ENCODE results near the gene TMEM161A. TPM values are rescaled to one million over a fixed set of nuclear protein-coding genes. Genes with fewer than 3 reads are reported as not detected.
"Not testable (repeated sequence)": the region's sequence is repeated elsewhere in the genome, so short reads cannot be mapped to it uniquely, and the experiment has no call there.

The TMEM161A gene
- total RNA-seq, 1 donor from 2014 or later: 40.7 TPM

DNA sequence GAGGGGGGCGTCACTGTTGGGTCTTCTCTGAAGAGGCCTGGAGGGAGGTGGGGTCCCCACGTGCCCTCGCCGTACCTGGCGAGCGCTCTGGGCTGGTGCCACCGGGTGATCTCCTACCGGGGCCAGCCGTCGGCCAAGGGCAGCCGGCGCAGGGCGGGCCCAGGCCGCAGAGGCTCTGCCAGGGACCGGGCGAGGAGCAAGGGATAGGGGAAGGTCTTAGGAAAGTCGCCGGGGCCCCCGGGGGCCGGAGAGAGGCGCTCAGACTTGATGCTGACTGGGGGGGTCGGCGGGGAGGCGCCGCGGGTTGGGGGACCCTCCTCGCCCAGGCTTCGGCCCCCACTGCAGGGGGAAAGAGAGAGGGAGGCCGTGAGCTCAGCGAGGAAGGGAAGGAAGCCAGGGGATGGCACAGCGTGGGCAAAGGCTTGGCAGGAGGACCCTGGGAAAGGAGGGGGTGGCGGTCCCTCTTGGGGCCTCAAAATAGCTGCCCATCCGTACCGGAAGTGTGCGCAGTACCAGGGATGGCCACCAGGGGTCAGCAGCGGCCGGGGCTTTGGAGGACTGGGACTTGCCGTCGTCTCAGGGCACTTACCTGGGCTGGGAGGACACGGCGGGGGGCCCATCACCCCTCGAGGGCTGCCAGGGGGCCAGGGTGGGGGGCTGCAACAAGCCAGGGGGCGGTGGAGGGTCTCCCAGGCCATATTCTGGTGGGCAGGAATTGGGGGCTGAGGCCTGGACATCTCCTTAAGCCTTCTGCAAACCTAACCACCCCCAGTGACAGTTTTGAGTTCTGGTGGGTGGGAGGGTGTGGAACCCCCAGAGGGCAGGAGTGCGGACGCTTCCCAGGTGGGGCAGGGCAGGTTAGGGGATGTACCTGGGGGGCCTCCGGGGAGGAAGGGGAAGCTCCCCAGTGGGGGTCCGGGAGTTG, 7.7 kb upstream of the TMEM161A start:
- no peak overlapping the region for H3K27ac Mint-ChIP-seq
- H3K4me3 Mint-ChIP-seq: no peak overlapping the region
- no peaks in the 10 kb centered on the region for H3K9me3 Mint-ChIP-seq
- intact Hi-C loops (cut with micrococcal nuclease): loop anchor here (1.0 to 5.0 kb wide), 4 partner anchors 29 to 216 kb away; partner anchors contain the start of genes MAU2 and SUGP1
- H3K27me3 Mint-ChIP-seq: no peaks in the 10 kb centered on the region
- H3K36me3 Mint-ChIP-seq (ENCODE audit: low read depth): peaks cover 11% of the 10 kb centered on the region
- peak; percentile 97 for DNase-seq
- peaks cover 2% of the 10 kb centered on the region for H3K4me1 Mint-ChIP-seq

- peak overlapping the region; percentile 45 for H3K27ac Mint-ChIP-seq
- H3K9me3 Mint-ChIP-seq: no peaks in the 10 kb centered on the region
- H3K4me3 Mint-ChIP-seq: no peak overlapping the region
- no peaks in the 10 kb centered on the region for H3K27me3 Mint-ChIP-seq
- no peak for DNase-seq
- peaks cover 11% of the 10 kb centered on the region for H3K36me3 Mint-ChIP-seq (ENCODE audit: low read depth)
- intact Hi-C loops (cut with micrococcal nuclease): loop anchor here (5.0 kb wide), 1 partner anchor 217 kb away; no protein-coding TSS in a partner anchor
- H3K4me1 Mint-ChIP-seq: peaks cover 2% of the 10 kb centered on the region
Measured at GRCh38 chr19:19145281-19145680, 7.0 kb upstream of the TMEM161A start.

GRCh38 chr19:19142347-19142746, 4.1 kb upstream of the TMEM161A start:
- no peak overlapping the region for H3K27ac Mint-ChIP-seq
- DNase-seq: no peak
- H3K9me3 Mint-ChIP-seq: no peaks in the 10 kb centered on the region
- H3K4me3 Mint-ChIP-seq: no peak overlapping the region
- intact Hi-C loops (cut with micrococcal nuclease): no loop called here
- H3K36me3 Mint-ChIP-seq (ENCODE audit: low read depth): peaks cover 3% of the 10 kb centered on the region
- H3K27me3 Mint-ChIP-seq: no peaks in the 10 kb centered on the region
- H3K4me1 Mint-ChIP-seq: peaks cover 14% of the 10 kb centered on the region

DNA sequence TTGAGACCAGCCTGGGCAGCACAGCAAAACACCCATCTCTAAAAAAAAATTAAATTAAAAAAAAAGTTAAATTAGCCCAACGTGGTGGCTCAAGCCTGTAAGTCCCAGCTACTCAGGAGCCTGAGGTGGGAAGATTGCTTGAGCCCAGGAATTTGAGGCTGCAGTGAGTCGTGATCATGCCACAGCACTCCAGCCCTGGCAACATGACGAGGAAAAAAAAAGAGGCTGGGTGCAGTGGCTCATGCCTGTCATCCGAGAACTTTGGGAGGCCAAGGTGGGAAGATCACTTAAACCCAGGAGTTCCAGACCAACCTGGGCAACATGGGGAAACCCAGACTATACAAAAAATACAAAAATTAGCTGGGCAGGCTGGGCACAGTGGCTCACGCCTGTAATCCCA, 2.2 kb upstream of the TMEM161A start:
- no peaks in the 10 kb centered on the region for H3K9me3 Mint-ChIP-seq
- H3K27me3 Mint-ChIP-seq: no peaks in the 10 kb centered on the region
- intact Hi-C loops (cut with micrococcal nuclease): no loop called here
- H3K36me3 Mint-ChIP-seq (ENCODE audit: low read depth): peaks cover 3% of the 10 kb centered on the region
- no peak overlapping the region for H3K27ac Mint-ChIP-seq
- no peak for DNase-seq
- no peak overlapping the region for H3K4me3 Mint-ChIP-seq
- peaks cover 20% of the 10 kb centered on the region for H3K4me1 Mint-ChIP-seq

DNA sequence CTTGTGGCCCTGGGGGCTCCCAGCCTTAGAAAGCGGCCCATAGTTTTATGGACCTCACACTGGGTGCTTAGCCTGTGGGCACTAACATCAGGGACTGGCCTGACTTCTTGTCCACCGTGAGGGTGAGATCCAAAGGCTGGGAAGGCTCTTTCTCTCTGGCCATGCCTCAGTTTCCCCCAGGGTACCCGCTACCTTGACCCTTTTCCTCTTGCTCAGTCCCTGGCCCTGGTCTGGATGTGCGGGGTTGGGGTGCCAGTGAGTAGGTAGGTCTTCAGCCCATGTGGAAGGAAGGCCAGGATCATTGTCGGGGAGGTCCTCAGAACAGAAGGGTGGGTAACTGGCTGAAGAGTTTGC, 1.6 kb upstream of the TMEM161A start:
- peaks cover 4% of the 10 kb centered on the region for H3K36me3 Mint-ChIP-seq (ENCODE audit: low read depth)
- no peak for DNase-seq

GRCh38 chr19:19137556-19138108, 646 bp downstream of the TMEM161A start:
- Mint-ChIP-seq H3K27ac (peak overlapping the region; percentile 98), H3K4me3 (peak overlapping the region; percentile 99), H3K9me3 (no peaks in the 10 kb centered on the region), H3K36me3 (ENCODE audit: low read depth) (peaks cover 14% of the 10 kb centered on the region), H3K27me3 (no peaks in the 10 kb centered on the region), H3K4me1 (peaks cover 21% of the 10 kb centered on the region)
- intact Hi-C loops (cut with micrococcal nuclease): loop anchor here (2.0 kb wide), 3 partner anchors 65 to 105 kb away; partner anchors contain the start of genes ARMC6, NR2C2AP, SLC25A42 and SUGP2
- no peak for DNase-seq

More for the DNA sequence above, 1.6 kb upstream of the TMEM161A start:
- Mint-ChIP-seq H3K27me3 (no peaks in the 10 kb centered on the region), H3K9me3 (no peaks in the 10 kb centered on the region), H3K4me1 (peaks cover 23% of the 10 kb centered on the region), H3K4me3 (no peak overlapping the region), H3K27ac (no peak overlapping the region)
- intact Hi-C loops (cut with micrococcal nuclease): loop anchor here (1.0 to 2.0 kb wide), 4 partner anchors 63 to 107 kb away; partner anchors contain the start of genes ARMC6, NR2C2AP, SLC25A42 and SUGP2

DNA sequence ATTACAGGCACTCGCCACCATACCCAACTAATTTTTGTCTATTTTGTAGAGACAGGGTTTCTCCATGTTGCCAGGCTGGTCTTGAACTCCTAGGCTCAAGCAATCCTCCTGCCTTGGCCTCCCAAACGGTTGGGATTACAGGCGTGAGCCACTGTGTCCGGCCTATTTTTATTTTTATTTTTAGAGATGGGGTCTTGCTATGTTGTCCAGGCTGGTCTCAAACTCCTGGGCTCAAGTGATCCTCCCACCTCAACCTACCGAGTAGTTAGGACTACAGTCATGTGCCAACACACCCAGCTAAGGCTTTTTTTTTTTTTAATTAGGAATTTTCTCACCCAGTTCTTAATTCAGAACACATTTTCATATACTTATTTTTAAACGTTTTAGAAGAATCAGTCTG, 2.6 kb downstream of the TMEM161A start:
- H3K4me3 Mint-ChIP-seq; H3K27ac Mint-ChIP-seq; DNase-seq; intact Hi-C loops (cut with micrococcal nuclease); H3K9me3 Mint-ChIP-seq; H3K27me3 Mint-ChIP-seq: not testable (repeated sequence)
- H3K4me1 Mint-ChIP-seq: peaks cover 21% of the 10 kb centered on the region
- peaks cover 25% of the 10 kb centered on the region for H3K36me3 Mint-ChIP-seq (ENCODE audit: low read depth)

DNA sequence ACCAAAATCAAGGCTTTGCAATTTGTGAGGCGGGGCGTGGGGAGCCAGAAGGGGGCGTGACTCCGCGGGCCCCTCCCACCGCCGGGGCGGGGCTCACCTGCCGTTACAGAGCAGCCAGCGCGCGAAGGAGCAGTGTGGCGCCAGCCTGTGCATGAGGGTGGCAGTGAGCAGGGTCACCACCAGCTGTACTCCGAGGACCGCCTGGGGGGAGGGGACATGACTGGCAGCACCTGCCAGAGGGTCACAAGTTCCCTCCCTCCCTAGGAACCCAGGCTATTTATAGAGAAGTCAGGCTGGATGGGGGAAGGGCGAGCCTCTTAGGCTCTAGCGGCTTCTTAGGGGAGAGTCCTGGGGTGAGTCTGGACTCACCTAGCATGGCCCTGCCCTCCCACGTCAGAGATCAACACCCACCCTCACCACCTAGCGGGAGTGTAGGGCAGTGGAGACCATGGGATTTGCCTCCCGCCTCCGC, 3.6 kb downstream of the TMEM161A start:
- intact Hi-C loops (cut with micrococcal nuclease): no loop called here
- no peaks in the 10 kb centered on the region for H3K9me3 Mint-ChIP-seq
- H3K27me3 Mint-ChIP-seq: no peaks in the 10 kb centered on the region
- H3K4me1 Mint-ChIP-seq: peaks cover 21% of the 10 kb centered on the region
- peaks cover 30% of the 10 kb centered on the region for H3K36me3 Mint-ChIP-seq (ENCODE audit: low read depth)
- no peak overlapping the region for H3K4me3 Mint-ChIP-seq
- no peak overlapping the region for H3K27ac Mint-ChIP-seq
- DNase-seq: peak; percentile 77

GRCh38 chr19:19133985-19134384, 4.3 kb downstream of the TMEM161A start:
- Mint-ChIP-seq H3K9me3 (no peaks in the 10 kb centered on the region), H3K36me3 (ENCODE audit: low read depth) (peaks cover 34% of the 10 kb centered on the region)
- intact Hi-C loops (cut with micrococcal nuclease): no loop called here

GRCh38 chr19:19132912-19133311, 5.4 kb downstream of the TMEM161A start:
- peaks cover 13% of the 10 kb centered on the region for H3K4me1 Mint-ChIP-seq
- intact Hi-C loops (cut with micrococcal nuclease): no loop called here

More at GRCh38 chr19:19133985-19134384, 4.3 kb downstream of the TMEM161A start:
- H3K4me1 Mint-ChIP-seq: peaks cover 21% of the 10 kb centered on the region
- no peaks in the 10 kb centered on the region for H3K27me3 Mint-ChIP-seq
- peak overlapping the region; percentile 16 for H3K27ac Mint-ChIP-seq
- no peak for DNase-seq
- no peak overlapping the region for H3K4me3 Mint-ChIP-seq

DNA sequence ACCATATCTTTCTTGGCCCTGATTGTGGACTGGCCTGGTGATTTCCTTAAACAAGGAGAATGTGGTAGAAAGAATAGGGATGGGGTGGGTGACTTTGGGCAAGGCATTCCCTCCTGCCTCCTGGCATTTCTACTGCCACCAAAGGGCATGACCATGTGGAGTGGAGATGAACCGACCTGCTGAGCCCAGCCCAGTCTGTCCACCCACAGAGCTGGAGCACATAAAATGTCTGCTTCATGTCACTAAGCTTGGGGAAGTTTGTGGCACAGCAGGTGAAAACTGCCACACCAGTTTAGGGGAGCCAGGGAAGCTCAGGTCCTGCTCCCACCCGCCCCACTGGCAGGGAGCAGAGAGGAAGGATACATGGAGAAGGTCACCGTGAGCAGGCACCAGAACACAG, 6.3 kb downstream of the TMEM161A start:
- Mint-ChIP-seq H3K4me1 (peaks cover 5% of the 10 kb centered on the region), H3K36me3 (ENCODE audit: low read depth) (peaks cover 34% of the 10 kb centered on the region), H3K27ac (no peak overlapping the region), H3K27me3 (no peaks in the 10 kb centered on the region), H3K4me3 (no peak overlapping the region), H3K9me3 (no peaks in the 10 kb centered on the region)
- no peak for DNase-seq
- intact Hi-C loops (cut with micrococcal nuclease): no loop called here

More at GRCh38 chr19:19132912-19133311, 5.4 kb downstream of the TMEM161A start:
- Mint-ChIP-seq H3K27me3 (no peaks in the 10 kb centered on the region), H3K4me3 (no peak overlapping the region), H3K27ac (no peak overlapping the region), H3K9me3 (no peaks in the 10 kb centered on the region), H3K36me3 (ENCODE audit: low read depth) (peaks cover 35% of the 10 kb centered on the region)
- no peak for DNase-seq

- no peak overlapping the region for H3K4me3 Mint-ChIP-seq
- H3K4me1 Mint-ChIP-seq: no peaks in the 10 kb centered on the region
- intact Hi-C loops (cut with micrococcal nuclease): no loop called here
- H3K36me3 Mint-ChIP-seq (ENCODE audit: low read depth): peaks cover 25% of the 10 kb centered on the region
- no peak for DNase-seq
- H3K27ac Mint-ChIP-seq: no peak overlapping the region
- H3K27me3 Mint-ChIP-seq: no peaks in the 10 kb centered on the region
- no peaks in the 10 kb centered on the region for H3K9me3 Mint-ChIP-seq
Measured at GRCh38 chr19:19126102-19126501, 12.2 kb downstream of the TMEM161A start.

- intact Hi-C loops (cut with micrococcal nuclease): no loop called here
- Mint-ChIP-seq H3K36me3 (ENCODE audit: low read depth) (peaks cover 27% of the 10 kb centered on the region), H3K9me3 (no peaks in the 10 kb centered on the region), H3K27ac (no peak overlapping the region), H3K27me3 (no peaks in the 10 kb centered on the region), H3K4me1 (no peaks in the 10 kb centered on the region), H3K4me3 (no peak overlapping the region)
- no peak for DNase-seq
Measured at GRCh38 chr19:19123386-19123785, 14.9 kb downstream of the TMEM161A start.

DNA sequence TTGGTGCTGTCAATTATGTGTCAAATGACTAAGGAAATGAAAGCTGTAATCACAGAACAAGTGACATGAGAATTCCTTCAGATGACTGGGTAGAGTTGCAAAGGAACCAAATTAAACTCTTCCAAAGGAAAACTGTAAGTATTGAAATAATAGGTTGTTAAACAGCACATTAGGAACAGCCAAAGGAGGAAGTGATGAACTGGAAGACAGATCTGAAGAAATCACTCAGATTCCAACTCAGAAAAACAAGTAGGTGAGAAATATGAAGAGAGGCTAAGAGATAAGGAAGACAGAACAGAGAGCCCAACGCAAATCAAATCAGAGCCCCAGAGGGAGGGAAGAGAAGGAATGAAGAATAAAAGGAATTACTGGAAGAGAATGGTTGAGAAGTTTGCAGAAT, 15.4 kb downstream of the TMEM161A start:
- H3K27me3 Mint-ChIP-seq: no peaks in the 10 kb centered on the region
- no peaks in the 10 kb centered on the region for H3K4me1 Mint-ChIP-seq
- H3K27ac Mint-ChIP-seq: no peak overlapping the region
- peaks cover 26% of the 10 kb centered on the region for H3K36me3 Mint-ChIP-seq (ENCODE audit: low read depth)
- no peak for DNase-seq
- no peaks in the 10 kb centered on the region for H3K9me3 Mint-ChIP-seq
- intact Hi-C loops (cut with micrococcal nuclease): no loop called here
- no peak overlapping the region for H3K4me3 Mint-ChIP-seq

All from activated CD4-positive, alpha-beta T cell treated with anti-CD3 and anti-CD28 coated beads, Interleukin-2, amount 10 ng/mL, durations not matched to agents 24 days and 14 days (primary cell).